ENCODE measurements around the gene TPSD1.
"Not testable (repeated sequence)": the region's sequence is repeated elsewhere in the genome, so short reads cannot be mapped to it uniquely, and the experiment has no call there.

TPSD1 gene

GRCh38 chr16:1243907-1244850 is 11.7 kb upstream of the TPSD1 start:
- DNase-seq, result not testable (repeated sequence)

GRCh38 chr16:1244881-1245280 is 11.0 kb upstream of the TPSD1 start:
- no peak for DNase-seq

GRCh38 chr16:1245452-1246020 is 10.3 kb upstream of the TPSD1 start:
- DNase-seq, result no peak

GRCh38 chr16:1247903-1248537 is 7.8 kb upstream of the TPSD1 start:
- DNase-seq, result not testable (repeated sequence)

- not testable (repeated sequence) for DNase-seq
Measured at GRCh38 chr16:1249031-1249755, 6.7 kb upstream of the TPSD1 start.

- not testable (repeated sequence) for DNase-seq
Measured at GRCh38 chr16:1253701-1254364, 2.0 kb upstream of the TPSD1 start.

GRCh38 chr16:1254821-1255220 is 1.0 kb upstream of the TPSD1 start:
- not testable (repeated sequence) for DNase-seq

GRCh38 chr16:1256296-1256873 is 516 bp downstream of the TPSD1 start:
- DNase-seq, result not testable (repeated sequence)

- DNase-seq, result no peak
Measured at GRCh38 chr16:1256874-1257322, 1.0 kb downstream of the TPSD1 start.

GRCh38 chr16:1257561-1258224 is 1.8 kb downstream of the TPSD1 start:
- no peak for DNase-seq

GRCh38 chr16:1258225-1258600 is 2.3 kb downstream of the TPSD1 start:
- DNase-seq, result no peak

GRCh38 chr16:1258906-1259759 is 3.3 kb downstream of the TPSD1 start:
- no peak for DNase-seq

- DNase-seq, result no peak
Measured at GRCh38 chr16:1259760-1260068, 3.8 kb downstream of the TPSD1 start.

- DNase-seq, result no peak
Measured at GRCh38 chr16:1260101-1260680, 4.3 kb downstream of the TPSD1 start.

GRCh38 chr16:1261131-1261892 is 5.4 kb downstream of the TPSD1 start:
- no peak for DNase-seq

GRCh38 chr16:1262210-1262845 is 6.5 kb downstream of the TPSD1 start:
- DNase-seq, result no peak

- DNase-seq, result no peak
Measured at GRCh38 chr16:1262846-1263221, 7.0 kb downstream of the TPSD1 start.

- no peak for DNase-seq
Measured at GRCh38 chr16:1263591-1264344, 7.9 kb downstream of the TPSD1 start.

All from NCI-H524 treated with DMSO at 0.1 percent for 48 hours (cell line).